ENCODE results near the gene ZBTB20. TPM values are rescaled to one million over a fixed set of nuclear protein-coding genes. Genes with fewer than 3 reads are reported as not detected.

ZBTB20 gene
- total and polyA plus RNA-seq, 10 of the 15 experiments (the other 5 are each of a cell fraction or from before 2014, with no cell fraction given): 0.20 to 5.5 (median 2.2) TPM

DNA sequence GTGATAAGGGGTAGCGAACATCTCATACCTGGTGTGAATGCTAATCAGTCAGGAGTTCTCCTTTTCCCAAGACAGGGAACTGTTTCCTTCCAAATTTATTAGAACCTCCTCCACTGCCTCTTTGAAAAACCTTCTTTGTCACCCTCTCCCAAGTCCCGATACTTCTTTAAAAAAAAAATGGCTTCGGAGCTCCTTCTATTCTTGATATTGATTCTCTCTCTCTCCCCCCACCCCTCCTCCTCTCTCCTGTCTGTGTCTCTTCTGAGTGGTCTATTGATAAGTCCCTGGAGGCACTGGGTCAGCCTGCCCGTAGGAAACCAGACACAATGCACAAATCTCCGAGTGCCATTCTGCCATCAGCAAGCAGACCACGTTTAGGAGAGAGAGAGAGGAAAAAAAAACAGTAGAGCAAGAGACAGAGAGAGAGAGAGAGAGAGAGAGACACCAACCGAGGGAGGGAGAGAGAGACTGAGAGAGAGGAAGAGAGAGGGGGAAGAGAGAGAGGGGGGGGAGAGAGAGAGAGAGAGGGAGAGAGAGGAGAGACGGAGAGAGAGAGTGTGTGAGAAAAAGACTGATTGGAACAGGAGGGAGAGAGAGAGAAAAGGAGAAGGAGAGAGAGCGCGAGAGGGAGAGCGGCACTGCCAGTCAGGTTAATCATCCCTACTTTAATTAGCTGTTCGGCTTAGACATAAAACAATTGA, 692.4 kb downstream of the ZBTB20 start:
- Histone ChIP-seq H3K4me1 (ENCODE audit: control insufficient read depth, insufficient read depth, low read length) (peaks cover 32% of the 10 kb centered on the region), H4K20me1 (ENCODE audit: control insufficient read depth, insufficient read depth) (no peaks in the 10 kb centered on the region), H3K4me3 (peak overlapping the region; percentile 74), H3K4me2 (ENCODE audit: control insufficient read depth, insufficient read depth) (peak overlapping the region; percentile 51), H3K27me3 (replicated peaks in 1 of 2; ENCODE audit: control insufficient read depth in 2 of 2, insufficient read depth in 2 of 2, low read length in 1 of 2) (no peaks in the 10 kb centered on the region), H3K9ac (ENCODE audit: control insufficient read depth, insufficient read depth, low read length) (peak overlapping the region; percentile 84), H3K27ac (ENCODE audit: control insufficient read depth, insufficient read depth) (peak overlapping the region; percentile 80), H3K9me3 (replicated peaks; ENCODE audit: control insufficient read depth, insufficient read depth, low read length) (no peaks in the 10 kb centered on the region), H3K79me2 (ENCODE audit: control insufficient read depth, insufficient read depth, low read length) (peaks cover 28% of the 10 kb centered on the region), H2AFZ (ENCODE audit: control insufficient read depth, low read depth, low read length) (peak overlapping the region; percentile 49), H3K36me3 (ENCODE audit: control insufficient read depth in 2 of 2, insufficient read depth in 2 of 2, low read length in 1 of 2) (no peaks in the 10 kb centered on the region)
- BruUV-seq (replicated peaks): TSS peak; percentile 63
- POLR2A ChIA-PET: no interaction called here
- DNase-seq (ENCODE audit: low read depth, low spot score) (no peak), FAIRE-seq (no peak), ATAC-seq (peak; percentile 10)
- 2% methylated on average over 12 of the region's 12 CpGs for WGBS (ENCODE audit: insufficient coverage, insufficient replicate concordance, low lambda C conversion rate, missing lambda C conversion rate)
- intact Hi-C loops (cut with micrococcal nuclease; ENCODE audit: unreplicated experiment): loop anchor here (10.0 kb wide), 1 partner anchor 710 kb away; the partner anchor contains the start of genes ATP6V1A and NAA50
- RAD21 ChIA-PET (ENCODE audit: unreplicated experiment): interaction anchor here (1.5 kb wide), 1 partner anchor 163 kb away, joined by 4 read pairs; no protein-coding TSS in a partner anchor
- 0 out of 2 replicates have a peak, but pooled peaks have one; percentile 7 for TF ChIP-seq YY1 (IDR thresholded peaks at IDR 0.05; ENCODE audit: low read depth, low read length)
- TF ChIP-seq ZZZ3 (IDR thresholded peaks at IDR 0.05; ENCODE audit: control insufficient read depth, insufficient read length, low read depth): peak; percentile 94
- TF ChIP-seq RUNX3 (IDR thresholded peaks at IDR 0.05; ENCODE audit: low read length): 0 out of 2 replicates have a peak, but pooled peaks have one; percentile 5
- no peak for TF ChIP-seq NR2C1 (IDR thresholded peaks at IDR 0.05)
- TF ChIP-seq BMI1 (IDR thresholded peaks at IDR 0.05; ENCODE audit: borderline replicate concordance): no peak
- in situ Hi-C loops (cut with MboI): no loop called here
- CTCF ChIA-PET: interaction anchor here (1.2 kb wide), 1 partner anchor 10 kb away, joined by 3 read pairs; no protein-coding TSS in a partner anchor
- SMC1A ChIA-PET (ENCODE audit: uncharacterized antibody, unreplicated experiment): interaction anchor here (0.6 to 1.5 kb wide), 3 partner anchors 8 to 60 kb away, joined by 3 to 4 read pairs (median 4); no protein-coding TSS in a partner anchor

DNA sequence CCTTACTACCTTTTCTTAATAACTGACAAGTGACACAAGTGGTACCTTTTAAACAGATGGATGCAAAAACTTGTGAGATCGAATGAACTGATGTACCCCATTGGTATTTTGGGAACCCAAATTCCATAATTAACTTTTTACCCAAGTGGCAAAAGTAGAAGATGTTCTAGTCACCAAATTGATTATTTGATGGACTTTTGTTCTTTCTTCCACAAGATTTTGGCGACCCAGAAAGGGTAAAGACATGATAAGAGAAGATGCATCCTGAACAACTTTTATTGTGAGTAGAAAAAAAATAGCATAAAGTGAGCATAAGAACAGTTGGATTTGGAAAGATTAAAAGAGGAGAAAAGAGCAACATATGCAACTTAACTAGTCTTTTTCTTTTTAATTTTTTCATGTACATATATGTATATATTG, 693.7 kb downstream of the ZBTB20 start:
- peak overlapping the region; percentile 88 for H3K4me2 ChIP-seq (ENCODE audit: control insufficient read depth, insufficient read depth)
- BruUV-seq (replicated peaks): no TSS peak
- H3K4me3 ChIP-seq: peak overlapping the region; percentile 69
- H3K36me3 ChIP-seq (ENCODE audit: control insufficient read depth in 2 of 2, insufficient read depth in 2 of 2, low read length in 1 of 2): no peaks in the 10 kb centered on the region
- peaks cover 40% of the 10 kb centered on the region for H3K79me2 ChIP-seq (ENCODE audit: control insufficient read depth, insufficient read depth, low read length)
- in situ Hi-C loops (cut with MboI) (no loop called here), intact Hi-C loops (cut with micrococcal nuclease; ENCODE audit: unreplicated experiment) (loop anchor here (10.0 kb wide), 1 partner anchor 709 kb away; the partner anchor contains the start of genes ATP6V1A and NAA50)
- 2% methylated on average over 2 of the region's 2 CpGs for WGBS (ENCODE audit: insufficient coverage, insufficient replicate concordance, low lambda C conversion rate, missing lambda C conversion rate)
- no peak for ATAC-seq
- no peaks in the 10 kb centered on the region for H3K9me3 ChIP-seq (replicated peaks; ENCODE audit: control insufficient read depth, insufficient read depth, low read length)
- TF ChIP-seq CHD4 (IDR thresholded peaks at IDR 0.05) (no peak), BMI1 (IDR thresholded peaks at IDR 0.05; ENCODE audit: borderline replicate concordance) (peak; percentile 58; the same call in 1 of the 2 replicates), MXI1 (IDR thresholded peaks at IDR 0.05; ENCODE audit: low read depth, low read length) (no peak)
- TF ChIP-seq, protein P1, sequence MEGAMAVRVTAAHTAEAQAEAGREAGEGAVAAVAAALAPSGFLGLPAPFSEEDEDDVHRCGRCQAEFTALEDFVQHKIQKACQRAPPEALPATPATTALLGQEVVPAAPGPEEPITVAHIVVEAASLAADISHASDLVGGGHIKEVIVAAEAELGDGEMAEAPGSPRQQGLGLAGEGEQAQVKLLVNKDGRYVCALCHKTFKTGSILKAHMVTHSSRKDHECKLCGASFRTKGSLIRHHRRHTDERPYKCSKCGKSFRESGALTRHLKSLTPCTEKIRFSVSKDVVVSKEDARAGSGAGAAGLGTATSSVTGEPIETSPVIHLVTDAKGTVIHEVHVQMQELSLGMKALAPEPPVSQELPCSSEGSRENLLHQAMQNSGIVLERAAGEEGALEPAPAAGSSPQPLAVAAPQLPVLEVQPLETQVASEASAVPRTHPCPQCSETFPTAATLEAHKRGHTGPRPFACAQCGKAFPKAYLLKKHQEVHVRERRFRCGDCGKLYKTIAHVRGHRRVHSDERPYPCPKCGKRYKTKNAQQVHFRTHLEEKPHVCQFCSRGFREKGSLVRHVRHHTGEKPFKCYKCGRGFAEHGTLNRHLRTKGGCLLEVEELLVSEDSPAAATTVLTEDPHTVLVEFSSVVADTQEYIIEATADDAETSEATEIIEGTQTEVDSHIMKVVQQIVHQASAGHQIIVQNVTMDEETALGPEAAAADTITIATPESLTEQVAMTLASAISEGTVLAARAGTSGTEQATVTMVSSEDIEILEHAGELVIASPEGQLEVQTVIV (IDR thresholded peaks at IDR 0.05; ENCODE audit: borderline replicate concordance, partially characterized antibody): no peak
- H3K4me1 ChIP-seq (ENCODE audit: control insufficient read depth, insufficient read depth, low read length): peaks cover 23% of the 10 kb centered on the region
- no peak for FAIRE-seq
- no peak for DNase-seq (ENCODE audit: low read depth, low spot score)
- H3K27ac ChIP-seq (ENCODE audit: control insufficient read depth, insufficient read depth): peak overlapping the region; percentile 80
- H3K9ac ChIP-seq (ENCODE audit: control insufficient read depth, insufficient read depth, low read length): peak overlapping the region; percentile 84
- CTCF ChIA-PET: interaction anchor here (1.2 to 1.5 kb wide), 2 partner anchors 11 to 70 kb away, joined by 3 to 5 read pairs; no protein-coding TSS in a partner anchor
- H2AFZ ChIP-seq (ENCODE audit: control insufficient read depth, low read depth, low read length): no peak overlapping the region
- no peaks in the 10 kb centered on the region for H3K27me3 ChIP-seq (replicated peaks in 1 of 2; ENCODE audit: control insufficient read depth in 2 of 2, insufficient read depth in 2 of 2, low read length in 1 of 2)
- RAD21 ChIA-PET (ENCODE audit: unreplicated experiment): interaction anchor here (0.9 to 1.5 kb wide), 2 partner anchors 11 to 162 kb away, joined by 3 to 4 read pairs; no protein-coding TSS in a partner anchor
- POLR2A ChIA-PET: interaction anchor here (0.5 to 0.7 kb wide), 2 partner anchors 11 to 421 kb away, joined by 3 read pairs; no protein-coding TSS in a partner anchor
- SMC1A ChIA-PET (ENCODE audit: uncharacterized antibody, unreplicated experiment): interaction anchor here (0.6 to 1.8 kb wide), 4 partner anchors 9 to 35 kb away, joined by 3 to 5 read pairs (median 4); no protein-coding TSS in a partner anchor
- H4K20me1 ChIP-seq (ENCODE audit: control insufficient read depth, insufficient read depth): no peaks in the 10 kb centered on the region
